H9 (cell line): ENCODE data around the gene ANTKMT. TPM values are rescaled to one million over a fixed set of nuclear protein-coding genes. Genes with fewer than 3 reads are reported as not detected.
A peak's percentile ranks its signal among the peaks of the same experiment; 100 is the strongest.

Source experiments
- DNase-seq: peaks from one replicate; pipeline ENCODE4 v3.0.0-alpha.2; 2017
- H2AFZ ChIP-seq: one replicate; pipeline ENCODE4 v1.6.1; 2013; ENCODE audit warnings: mild to moderate bottlenecking, low read length, control low read depth, moderate library complexity
- H2AK5ac ChIP-seq: 2 replicates; pipeline ENCODE4 v1.6.1; 2013; ENCODE audit warnings: low read length, control low read depth, mixed read lengths; ENCODE audit not compliant: insufficient read length
- H2BK120ac ChIP-seq: one replicate; pipeline ENCODE4 v1.6.1; 2013; ENCODE audit warnings: low read depth, mild to moderate bottlenecking, low read length, control low read depth, inconsistent platforms; ENCODE audit not compliant: poor library complexity, severe bottlenecking
- H2BK12ac ChIP-seq: 2 replicates; pipeline ENCODE4 v1.6.1; 2013; ENCODE audit warnings: low read length, control low read depth, mixed read lengths, low read depth; ENCODE audit not compliant: insufficient read length
- H2BK15ac ChIP-seq: 2 replicates; pipeline ENCODE4 v1.6.1; 2013; ENCODE audit warnings: low read depth, low read length, control low read depth
- H2BK20ac ChIP-seq: one replicate; pipeline ENCODE4 v1.6.1; 2013; ENCODE audit warnings: low read depth, mild to moderate bottlenecking, low read length, control low read depth, inconsistent platforms; ENCODE audit not compliant: poor library complexity, severe bottlenecking
- H2BK5ac ChIP-seq: 2 replicates; pipeline ENCODE4 v1.6.1; 2013; ENCODE audit warnings: low read length, control low read depth, mixed read lengths; ENCODE audit not compliant: insufficient read length
- H3K14ac ChIP-seq: 2 replicates; pipeline ENCODE4 v1.6.1; 2013; ENCODE audit warnings: low read length, control low read depth; ENCODE audit not compliant: insufficient read depth
- H3K18ac ChIP-seq: 2 replicates; pipeline ENCODE4 v1.6.1; 2013; ENCODE audit warnings: low read depth, mild to moderate bottlenecking, mixed read lengths, low read length, control low read depth; ENCODE audit not compliant: insufficient read length
- H3K23ac ChIP-seq: 2 replicates; pipeline ENCODE4 v1.6.1; 2013; ENCODE audit warnings: low read length, control low read depth, mixed read lengths, low read depth; ENCODE audit not compliant: insufficient read length
- H3K23me2 ChIP-seq: 2 replicates; pipeline ENCODE4 v1.6.1; 2013; ENCODE audit warnings: low read depth, mild to moderate bottlenecking, mixed read lengths, low read length, control low read depth; ENCODE audit not compliant: insufficient read length, poor library complexity, severe bottlenecking
- H3K27ac ChIP-seq: 2 replicates; pipeline ENCODE4 v1.5.1; 2013; ENCODE audit warnings: low read length, control low read depth, mixed read lengths, low read depth; ENCODE audit not compliant: insufficient read length
- H3K27me3 ChIP-seq: 2 replicates; pipeline ENCODE4 v1.6.1; 2013; ENCODE audit warnings: low read length, control low read depth, inconsistent platforms; ENCODE audit not compliant: insufficient read depth
- H3K4ac ChIP-seq: 2 replicates; pipeline ENCODE4 v1.6.1; 2013; ENCODE audit warnings: low read depth, mild to moderate bottlenecking, control low read depth, inconsistent platforms, low read length, moderate library complexity
- H3K4me1 ChIP-seq: 2 replicates; pipeline ENCODE4 v1.6.1; 2013; ENCODE audit warnings: low read length, control low read depth, inconsistent platforms; ENCODE audit not compliant: insufficient read depth
- H3K4me2 ChIP-seq: 2 replicates; pipeline ENCODE4 v1.6.1; 2013; ENCODE audit warnings: low read length, control low read depth, mixed read lengths; ENCODE audit not compliant: insufficient read length, insufficient read depth
- H3K56ac ChIP-seq: 2 replicates; pipeline ENCODE4 v1.6.1; 2013; ENCODE audit warnings: low read depth, mild to moderate bottlenecking, mixed read lengths, low read length, control low read depth; ENCODE audit not compliant: insufficient read length
- H3K79me1 ChIP-seq: 2 replicates; pipeline ENCODE4 v1.6.1; 2013; ENCODE audit warnings: low read depth, mild to moderate bottlenecking, moderate library complexity, low read length, control low read depth, inconsistent platforms; ENCODE audit not compliant: insufficient read depth, poor library complexity, severe bottlenecking
- H3K79me2 ChIP-seq: 2 replicates; pipeline ENCODE4 v1.6.1; 2013; ENCODE audit warnings: low read length, control low read depth, inconsistent platforms; ENCODE audit not compliant: insufficient read depth
- H3K9ac ChIP-seq: 2 replicates; pipeline ENCODE4 v1.6.1; 2013; ENCODE audit warnings: low read length, control low read depth, mixed read lengths; ENCODE audit not compliant: insufficient read length; ENCODE audit errors: extremely low read depth
- H3K9me3 ChIP-seq: one replicate; pipeline ENCODE4 v1.6.1; 2013; ENCODE audit warnings: low read depth, low read length, inconsistent platforms; ENCODE audit not compliant: control insufficient read depth
- H3T11ph ChIP-seq: one replicate; pipeline ENCODE4 v1.6.1; 2013; ENCODE audit warnings: mild to moderate bottlenecking, low read length, control low read depth, inconsistent platforms
- H4K20me1 ChIP-seq: one replicate; pipeline ENCODE4 v1.6.1; 2013; ENCODE audit not compliant: control insufficient read depth, insufficient read length, insufficient read depth
- H4K5ac ChIP-seq: 2 replicates; pipeline ENCODE4 v1.6.1; 2013; ENCODE audit warnings: low read depth, mild to moderate bottlenecking, mixed read lengths, low read length, control low read depth; ENCODE audit not compliant: insufficient read length
- H4K8ac ChIP-seq: replicated peaks from 2 replicates; pipeline ENCODE4 v1.6.1; 2013; ENCODE audit warnings: low read length, control low read depth, mixed read lengths, low read depth; ENCODE audit not compliant: insufficient read length
- H4K91ac ChIP-seq: 2 replicates; pipeline ENCODE4 v1.6.1; 2013; ENCODE audit warnings: low read depth, mild to moderate bottlenecking, moderate library complexity, mixed read lengths, low read length, control low read depth; ENCODE audit not compliant: insufficient read length
- H3K27ac Mint-ChIP-seq, 3 experiments: 2 replicates in 2 of 3; 3 replicates in 1 of 3; pipeline ENCODE4 v1.8.0; 2020 to 2021; ENCODE audit warnings: mixed read lengths in 3 of 3, mild to moderate bottlenecking in 1 of 3, moderate library complexity in 1 of 3
- H3K27me3 Mint-ChIP-seq: 2 replicates; pipeline ENCODE4 v1.8.0; 2021; ENCODE audit warnings: low read depth, mild to moderate bottlenecking, moderate library complexity, mixed read lengths
- H3K36me3 Mint-ChIP-seq, 3 experiments: 2 replicates in 2 of 3; 3 replicates in 1 of 3; pipeline ENCODE4 v1.8.0; 2020 to 2021; ENCODE audit warnings: low read depth in 3 of 3, mixed read lengths in 3 of 3; ENCODE audit not compliant: insufficient read depth in 1 of 3
- H3K4me1 Mint-ChIP-seq, 2 experiments: 2 replicates each; pipeline ENCODE4 v1.8.0; 2020; ENCODE audit warnings: mixed read lengths in 2 of 2
- H3K4me3 Mint-ChIP-seq, 2 experiments: 2 replicates in 1 of 2; 3 replicates in 1 of 2; pipeline ENCODE4 v1.8.0; 2020 to 2021; ENCODE audit warnings: mild to moderate bottlenecking in 2 of 2, mixed read lengths in 2 of 2, moderate library complexity in 1 of 2
- H3K9me3 Mint-ChIP-seq, 2 experiments: 2 replicates in 1 of 2; 3 replicates in 1 of 2; pipeline ENCODE4 v1.8.0; 2020; ENCODE audit warnings: mild to moderate bottlenecking in 2 of 2, mixed read lengths in 2 of 2, moderate library complexity in 1 of 2
- WGBS: extraction: QIAGEN DNeasy Blood & Tissue Kit; methylation state at CpG from one replicate; pipeline ENCODE4 v1.1.7; 2013; ENCODE audit warnings: missing lambda C conversion rate, low lambda C conversion rate, mixed read lengths; ENCODE audit not compliant: insufficient read length; ENCODE audit errors: extremely low coverage; 5-methylcytosine and 5-hydroxymethylcytosine counted together
- total RNA-seq: library from RNA; stranded (reverse); gene quantifications from 2 replicates; pipeline ENCODE4 v1.2.1, GENCODE V29; 2021
- TF ChIP-seq, protein P1 (sequence below): fragments of 200-600 bp; sonication (generic); conservative IDR thresholded peaks from 3 replicates; pipeline ENCODE4 v1.8.0; 2021; ENCODE audit warnings: antibody characterized with exemption, mild to moderate bottlenecking

Gene ANTKMT
- total RNA-seq, 1 experiment from 2014 or later: 31.5 TPM

DNA sequence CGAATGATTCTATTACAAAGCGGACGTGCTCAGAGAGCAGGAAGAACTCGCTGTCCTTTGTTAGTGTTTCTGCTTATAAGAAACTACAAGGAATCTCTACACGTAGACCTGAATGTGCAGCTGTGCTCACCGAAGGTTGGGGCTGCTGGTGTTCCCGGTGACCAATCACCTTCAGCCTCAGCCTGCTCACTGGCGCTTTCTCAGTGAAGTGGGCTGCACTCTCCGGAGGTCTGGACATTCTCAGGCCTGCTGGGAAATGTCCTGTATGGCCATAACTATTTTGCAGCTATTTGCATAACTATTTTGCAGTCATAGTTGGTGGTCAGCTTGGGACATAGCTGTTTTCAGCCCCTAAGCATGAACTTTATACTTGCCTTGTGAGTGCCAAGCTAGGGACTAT is 29.5 kb downstream of the ANTKMT start:
- Histone ChIP-seq H4K5ac (no peak overlapping the region), H4K91ac (no peak overlapping the region), H2BK20ac (no peak overlapping the region), H3T11ph (no peak overlapping the region), H3K23me2 (no peaks in the 10 kb centered on the region), H3K56ac (no peak overlapping the region), H3K14ac (no peak overlapping the region), H3K9me3 (no peaks in the 10 kb centered on the region), H2BK5ac (no peak overlapping the region), H3K27ac (no peak overlapping the region), H2AFZ (no peak overlapping the region), H3K18ac (no peak overlapping the region), H2BK120ac (no peak overlapping the region), H4K20me1 (no peaks in the 10 kb centered on the region), H3K4ac (no peak overlapping the region), H3K4me2 (no peak overlapping the region), H3K27me3 (no peaks in the 10 kb centered on the region), H3K23ac (no peak overlapping the region), H2AK5ac (no peak overlapping the region), H3K4me1 (no peaks in the 10 kb centered on the region), H4K8ac (no peak overlapping the region), H2BK12ac (no peak overlapping the region), H3K9ac (no peak overlapping the region), H3K79me2 (no peaks in the 10 kb centered on the region), H2BK15ac (no peak overlapping the region), H3K79me1 (no peaks in the 10 kb centered on the region)
- Mint-ChIP-seq H3K4me3 (no peak overlapping the region), H3K4me1 (peaks cover 20 to 31% of the 10 kb centered on the region in 2 experiments), H3K27ac (peak overlapping the region in 1 of 3 experiments; percentile 70; a peak in 1 of 7 replicates), H3K9me3 (no peaks in the 10 kb centered on the region), H3K36me3 (no peaks in the 10 kb centered on the region), H3K27me3 (peaks cover 17% of the 10 kb centered on the region)
- no peak for DNase-seq
- WGBS: no CpG with 5 or more reads among the region's 9 CpGs
- TF ChIP-seq, protein P1, sequence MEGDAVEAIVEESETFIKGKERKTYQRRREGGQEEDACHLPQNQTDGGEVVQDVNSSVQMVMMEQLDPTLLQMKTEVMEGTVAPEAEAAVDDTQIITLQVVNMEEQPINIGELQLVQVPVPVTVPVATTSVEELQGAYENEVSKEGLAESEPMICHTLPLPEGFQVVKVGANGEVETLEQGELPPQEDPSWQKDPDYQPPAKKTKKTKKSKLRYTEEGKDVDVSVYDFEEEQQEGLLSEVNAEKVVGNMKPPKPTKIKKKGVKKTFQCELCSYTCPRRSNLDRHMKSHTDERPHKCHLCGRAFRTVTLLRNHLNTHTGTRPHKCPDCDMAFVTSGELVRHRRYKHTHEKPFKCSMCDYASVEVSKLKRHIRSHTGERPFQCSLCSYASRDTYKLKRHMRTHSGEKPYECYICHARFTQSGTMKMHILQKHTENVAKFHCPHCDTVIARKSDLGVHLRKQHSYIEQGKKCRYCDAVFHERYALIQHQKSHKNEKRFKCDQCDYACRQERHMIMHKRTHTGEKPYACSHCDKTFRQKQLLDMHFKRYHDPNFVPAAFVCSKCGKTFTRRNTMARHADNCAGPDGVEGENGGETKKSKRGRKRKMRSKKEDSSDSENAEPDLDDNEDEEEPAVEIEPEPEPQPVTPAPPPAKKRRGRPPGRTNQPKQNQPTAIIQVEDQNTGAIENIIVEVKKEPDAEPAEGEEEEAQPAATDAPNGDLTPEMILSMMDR: no peak
